T-cell (primary cell): ENCODE measurements around the gene ID1. TPM values are rescaled to one million over a fixed set of nuclear protein-coding genes. Genes with fewer than 3 reads are reported as not detected.

Experiments
- ATAC-seq, 4 experiments: fragments of 200-7000 bp in 3 of 4; fragments of 150-1000 bp in 1 of 4; cut with Tn5 transposase; replicated peaks in 1 of 4; 1 replicate in 3 of 4; 2 replicates in 1 of 4; pipeline ENCODE4 v1.10.0; 2021; ENCODE audit warnings: moderate library complexity in 3 of 4, mild to moderate bottlenecking in 2 of 4, moderate number of reproducible peaks in 1 of 4
- CTCF ChIA-PET, 2 donors: fragments of 300-600 bp; sonication (Branson Sonifier 250); formaldehyde crosslinking; loops; one replicate each; lab custom pipeline; 2022; ENCODE audit warnings: antibody characterized with exemption in 2 of 2; lab: Charles Lee
- POLR2A ChIA-PET, 2 donors: fragments of 300-600 bp; sonication (Branson Sonifier 250); formaldehyde crosslinking; loops; one replicate each; lab custom pipeline; 2022; ENCODE audit warnings: antibody characterized with exemption in 2 of 2; lab: Charles Lee
- DNase-seq, 35 experiments: peaks; one replicate each; pipeline versions ENCODE4 v3.0.0 to v3.0.0-alpha.2; 2013 to 2023
- H3K27ac ChIP-seq: one replicate; pipeline ENCODE4 v1.5.1; 2013; ENCODE audit warnings: low read length
- H3K27me3 ChIP-seq, 2 experiments: replicated peaks in 1 of 2; 1 replicate in 1 of 2; 2 replicates in 1 of 2; pipeline versions ENCODE4 v1.6.1 to v1.7.0; 2013; ENCODE audit warnings: low read length in 1 of 2, mixed read lengths in 1 of 2; ENCODE audit not compliant: control insufficient read depth in 2 of 2, insufficient read depth in 2 of 2; ENCODE audit errors: extremely low read depth in 1 of 2
- H3K36me3 ChIP-seq, 2 donors: 1 replicate in 1 of 2; 2 replicates in 1 of 2; pipeline versions ENCODE4 v1.6.1 to v1.7.0; 2013; ENCODE audit warnings: low read length in 1 of 2; ENCODE audit not compliant: control insufficient read depth in 2 of 2, insufficient read depth in 1 of 2; ENCODE audit errors: extremely low read depth in 1 of 2
- H3K4me1 ChIP-seq, 2 experiments: 1 replicate in 1 of 2; 2 replicates in 1 of 2; pipeline versions ENCODE4 v1.6.1 to v1.7.0; 2013; ENCODE audit warnings: low read length in 2 of 2, mixed read lengths in 1 of 2; ENCODE audit not compliant: insufficient read depth in 2 of 2, control insufficient read depth in 1 of 2; ENCODE audit errors: extremely low read depth in 1 of 2
- H3K4me3 ChIP-seq, 2 donors: 1 replicate in 1 of 2; 2 replicates in 1 of 2; pipeline versions ENCODE4 v1.5.1 to v1.7.0; 2013; ENCODE audit warnings: mild to moderate bottlenecking in 2 of 2, low read length in 1 of 2, moderate library complexity in 1 of 2; ENCODE audit not compliant: control insufficient read depth in 1 of 2; ENCODE audit errors: extremely low read depth in 1 of 2
- H3K9me3 ChIP-seq: 2 replicates; pipeline ENCODE4 v1.7.0; 2013
- H3K27ac Mint-ChIP-seq, 2 donors: one replicate each; pipeline ENCODE4 v1.8.0; 2020 to 2021; ENCODE audit warnings: mild to moderate bottlenecking in 2 of 2, mixed read lengths in 2 of 2
- H3K27me3 Mint-ChIP-seq, 2 donors: one replicate each; pipeline ENCODE4 v1.8.0; 2021 to 2022; ENCODE audit warnings: mixed read lengths in 2 of 2
- H3K36me3 Mint-ChIP-seq: one replicate; pipeline ENCODE4 v1.8.0; 2021; ENCODE audit warnings: mixed read lengths
- H3K4me1 Mint-ChIP-seq, 3 donors: one replicate each; pipeline ENCODE4 v1.8.0; 2020 to 2022; ENCODE audit warnings: mixed read lengths in 3 of 3, mild to moderate bottlenecking in 1 of 3
- H3K4me3 Mint-ChIP-seq, 3 donors: one replicate each; pipeline ENCODE4 v1.8.0; 2020 to 2022; ENCODE audit warnings: mild to moderate bottlenecking in 3 of 3, mixed read lengths in 3 of 3, moderate library complexity in 3 of 3
- H3K9me3 Mint-ChIP-seq, 3 donors: one replicate each; pipeline ENCODE4 v1.8.0; 2020 to 2022; ENCODE audit warnings: mixed read lengths in 3 of 3
- WGBS: methylation state at CpG from one replicate; pipeline ENCODE4 v1.1.5; 2013; ENCODE audit warnings: missing lambda C conversion rate; ENCODE audit not compliant: insufficient coverage; 5-methylcytosine and 5-hydroxymethylcytosine counted together
- total RNA-seq, 35 experiments: library from RNA in 6 of 35; stranded (reverse) in 6 of 35; fragments of 120-200 nt in 1 of 35; gene quantifications; one replicate each; pipeline versions ENCODE4 v1.2.1 to v1.2.4 and lab custom pipeline; 2013 to 2026

Gene ID1
- total RNA-seq: 10 to 100 TPM in 1 of 5 donors, 1 to 10 TPM in 4; 1.4 to 11.2 (median 2.2) TPM
- 2.3 TPM for total RNA-seq (2013)
- 0.13 to 41.0 (median 1.2) reads per million in 29 experiments for total RNA-seq (lab: John Stamatoyannopoulos, UW)

GRCh38 chr20:31605031-31605901 is at the start of gene ID1:
TSS of gene ID1 (plus strand) at chr20:31605289. CDS start at chr20:31605388, 99 bp downstream.
- peak within 1 kb of the TSS in 1 of 2 donors; percentile 17 for H3K27ac Mint-ChIP-seq
- Histone ChIP-seq H3K27ac (no peak within 1 kb of the TSS), H3K9me3 (no peaks in the 10 kb centered on the region), H3K4me3 (peak within 1 kb of the TSS; percentile 46 to 81), H3K36me3 (no peaks in the 10 kb centered on the region), H3K4me1 (peaks cover 8 to 29% of the 10 kb centered on the region in 2 experiments), H3K27me3 (peaks cover 4 to 82% of the 10 kb centered on the region in 2 experiments)
- DNase-seq (peak; percentile 78 to 93 (median 88)), ATAC-seq (peak; percentile 93 to 96 (median 94))
- ChIA-PET CTCF (interaction anchor here (0.6 to 2.4 kb wide), 12 partner anchors 7 to 118 kb away, joined by 3 to 14 read pairs (median 6); no protein-coding TSS in a partner anchor), POLR2A (interaction anchor here (0.6 to 1.0 kb wide), 6 partner anchors 13 to 73 kb away, joined by 3 to 7 read pairs (median 4); no protein-coding TSS in a partner anchor)
- no peaks in the 10 kb centered on the region for H3K9me3 Mint-ChIP-seq
- peaks cover 28 to 31% (median 30%) of the 10 kb centered on the region in 3 donors for H3K4me1 Mint-ChIP-seq
- WGBS: under 1% methylated on average over 74 of the region's 74 CpGs
- H3K4me3 Mint-ChIP-seq: peak within 1 kb of the TSS; percentile 85 to 93 (median 88)
- H3K36me3 Mint-ChIP-seq: no peaks in the 10 kb centered on the region
- H3K27me3 Mint-ChIP-seq: peaks cover 20 to 47% of the 10 kb centered on the region in 2 donors

- DNase-seq (no peak), ATAC-seq (no peak)
- Histone ChIP-seq H3K27me3 (no peaks in the 10 kb centered on the region), H3K36me3 (peaks cover 12 to 63% of the 10 kb centered on the region in 2 donors), H3K4me1 (peaks cover 0 to 10% of the 10 kb centered on the region in 2 experiments), H3K4me3 (no peak overlapping the region), H3K27ac (no peak overlapping the region), H3K9me3 (no peaks in the 10 kb centered on the region)
- WGBS: no CpG with 5 or more reads among the region's 2 CpGs
- Mint-ChIP-seq H3K4me3 (no peak overlapping the region), H3K27me3 (no peaks in the 10 kb centered on the region), H3K36me3 (peaks cover 36% of the 10 kb centered on the region), H3K27ac (peak overlapping the region; percentile 39 to 58), H3K4me1 (peaks cover 8 to 13% (median 9%) of the 10 kb centered on the region in 3 donors), H3K9me3 (no peaks in the 10 kb centered on the region)
- ChIA-PET CTCF (interaction anchor here (0.6 to 8.9 kb wide), 11 partner anchors 8 to 207 kb away, joined by 3 to 139 read pairs (median 5); partner anchors contain the start of gene ID1 (in 1 of the 2)), POLR2A (no interaction called here)
Observed at GRCh38 chr20:31559704-31560093, 45.4 kb upstream of the ID1 start.

- CTCF ChIA-PET: interaction anchor here (0.6 to 8.9 kb wide), 13 partner anchors 9 to 207 kb away, joined by 3 to 139 read pairs (median 5); partner anchors contain the start of gene ID1 (in 2 of the 2)
- POLR2A ChIA-PET: no interaction called here
- no peaks in the 10 kb centered on the region for H3K9me3 Mint-ChIP-seq
- ATAC-seq: peak; percentile 75 to 82 (median 80)
- no peaks in the 10 kb centered on the region for H3K27me3 Mint-ChIP-seq
- H3K27me3 ChIP-seq: no peaks in the 10 kb centered on the region
- H3K27ac Mint-ChIP-seq: peak overlapping the region; percentile 39 to 58
- 78% methylated on average over 1 of the region's 6 CpGs for WGBS
- H3K27ac ChIP-seq: no peak overlapping the region
- no peak overlapping the region for H3K4me3 Mint-ChIP-seq
- peak; percentile 48 to 85 (median 72) for DNase-seq
- no peaks in the 10 kb centered on the region for H3K9me3 ChIP-seq
- peaks cover 32% of the 10 kb centered on the region for H3K36me3 Mint-ChIP-seq
- H3K4me1 Mint-ChIP-seq: peaks cover 8 to 13% (median 9%) of the 10 kb centered on the region in 3 donors
- peaks cover 9 to 57% of the 10 kb centered on the region in 2 donors for H3K36me3 ChIP-seq
- peaks cover 0 to 10% of the 10 kb centered on the region in 2 experiments for H3K4me1 ChIP-seq
- H3K4me3 ChIP-seq: no peak overlapping the region
Observed at GRCh38 chr20:31560094-31560745, 44.9 kb upstream of the ID1 start.

GRCh38 chr20:31560746-31561598 is 44.1 kb upstream of the ID1 start:
- H3K4me1 ChIP-seq: peaks cover 0 to 15% of the 10 kb centered on the region in 2 experiments
- H3K27ac ChIP-seq: no peak overlapping the region
- no peaks in the 10 kb centered on the region for H3K27me3 Mint-ChIP-seq
- peaks cover 33% of the 10 kb centered on the region for H3K36me3 Mint-ChIP-seq
- DNase-seq (no peak), ATAC-seq (no peak)
- H3K9me3 ChIP-seq: no peaks in the 10 kb centered on the region
- H3K4me3 ChIP-seq: no peak overlapping the region
- H3K9me3 Mint-ChIP-seq: no peaks in the 10 kb centered on the region
- ChIA-PET CTCF (interaction anchor here (0.5 to 8.9 kb wide), 12 partner anchors 8 to 163 kb away, joined by 3 to 139 read pairs (median 6); partner anchors contain the start of gene ID1 (in 2 of the 2)), POLR2A (interaction anchor here in 1 of 2 donors (1.4 kb wide), 1 partner anchor 52 kb away, joined by 4 read pairs; no protein-coding TSS in a partner anchor)
- no peaks in the 10 kb centered on the region for H3K27me3 ChIP-seq
- H3K4me1 Mint-ChIP-seq: peaks cover 8 to 13% (median 9%) of the 10 kb centered on the region in 3 donors
- H3K36me3 ChIP-seq: peaks cover 6 to 55% of the 10 kb centered on the region in 2 donors
- peak overlapping the region; percentile 11 to 58 for H3K27ac Mint-ChIP-seq
- WGBS: 86% methylated on average over 4 of the region's 7 CpGs
- no peak overlapping the region for H3K4me3 Mint-ChIP-seq

- POLR2A ChIA-PET: interaction anchor here in 1 of 2 donors (0.6 to 1.4 kb wide), 3 partner anchors 49 to 57 kb away, joined by 3 to 6 read pairs (median 4); no protein-coding TSS in a partner anchor
- H3K27me3 Mint-ChIP-seq: no peaks in the 10 kb centered on the region
- WGBS: no CpG with 5 or more reads among the region's 1 CpG
- peaks cover 29% of the 10 kb centered on the region for H3K36me3 Mint-ChIP-seq
- ATAC-seq (no peak), DNase-seq (no peak)
- CTCF ChIA-PET: interaction anchor here (0.9 to 8.9 kb wide), 8 partner anchors 8 to 50 kb away, joined by 3 to 139 read pairs (median 4); partner anchors contain the start of gene ID1 (in 2 of the 2)
- H3K4me3 Mint-ChIP-seq: no peak overlapping the region
- H3K4me1 ChIP-seq: peaks cover 0 to 24% of the 10 kb centered on the region in 2 experiments
- H3K27me3 ChIP-seq: no peaks in the 10 kb centered on the region
- H3K27ac ChIP-seq: no peak overlapping the region
- no peaks in the 10 kb centered on the region for H3K9me3 Mint-ChIP-seq
- H3K4me1 Mint-ChIP-seq: peaks cover 11 to 19% (median 12%) of the 10 kb centered on the region in 3 donors
- H3K4me3 ChIP-seq: no peak overlapping the region
- H3K9me3 ChIP-seq: no peaks in the 10 kb centered on the region
- H3K36me3 ChIP-seq: peaks cover 6 to 55% of the 10 kb centered on the region in 2 donors
- no peak overlapping the region for H3K27ac Mint-ChIP-seq
Observed at GRCh38 chr20:31562241-31562640, 42.8 kb upstream of the ID1 start.
